ENCODE results near the gene SLU7.

SLU7 gene

GRCh38 chr5:160418561-160419457 lies at the start of gene SLU7:
TSS of gene SLU7 (minus strand) at chr5:160419081. CDS start at chr5:160415294, 3,787 bp downstream.
- peak; percentile 82 to 88 for DNase-seq

GRCh38 chr5:160468363-160468975 lies 49.6 kb upstream of the SLU7 start:
- DNase-seq: no peak

GRCh38 chr5:160467555-160468362 lies 48.9 kb upstream of the SLU7 start:
- peak; percentile 79 to 98 for DNase-seq

- DNase-seq: no peak
These were observed 48.1 kb upstream of the SLU7 start for GRCh38 chr5:160466889-160467554.

GRCh38 chr5:160466116-160466515 lies 47.2 kb upstream of the SLU7 start:
- no peak for DNase-seq

GRCh38 chr5:160464466-160464797 lies 45.6 kb upstream of the SLU7 start:
- DNase-seq: no peak

- DNase-seq: no peak
These were observed 45.0 kb upstream of the SLU7 start for GRCh38 chr5:160463740-160464465.

GRCh38 chr5:160463227-160463626 lies 44.3 kb upstream of the SLU7 start:
- DNase-seq: no peak

GRCh38 chr5:160462167-160462566 lies 43.3 kb upstream of the SLU7 start:
- no peak for DNase-seq

GRCh38 chr5:160461378-160461777 lies 42.5 kb upstream of the SLU7 start:
- DNase-seq: no peak

- DNase-seq: no peak
These were observed 41.6 kb upstream of the SLU7 start for GRCh38 chr5:160460377-160461049.

- DNase-seq: no peak
These were observed 40.2 kb upstream of the SLU7 start for GRCh38 chr5:160458806-160459800.

- DNase-seq: no peak
These were observed 38.4 kb upstream of the SLU7 start for GRCh38 chr5:160457252-160457651.

- DNase-seq: no peak
These were observed 37.7 kb upstream of the SLU7 start for GRCh38 chr5:160456480-160457177.

- no peak for DNase-seq
These were observed 36.7 kb upstream of the SLU7 start for GRCh38 chr5:160455600-160455999.

GRCh38 chr5:160453751-160454150 lies 34.9 kb upstream of the SLU7 start:
- DNase-seq: no peak

- no peak for DNase-seq
These were observed 33.9 kb upstream of the SLU7 start for GRCh38 chr5:160452795-160453194.

GRCh38 chr5:160452036-160452435 lies 33.2 kb upstream of the SLU7 start:
- DNase-seq: no peak

- no peak for DNase-seq
These were observed 32.4 kb upstream of the SLU7 start for GRCh38 chr5:160451281-160451680.

All from bone marrow (tissue), 2 donors.